Measurements from ENCODE around the gene ZSCAN1.

Gene ZSCAN1

GRCh38 chr19:58042495-58043340, 8.9 kb downstream of the ZSCAN1 start:
- no peak for DNase-seq

GRCh38 chr19:58044391-58044790, 10.6 kb downstream of the ZSCAN1 start:
- DNase-seq: no peak

- DNase-seq: peak; percentile 8
Observed at GRCh38 chr19:58044886-58045285, 11.1 kb downstream of the ZSCAN1 start.

- DNase-seq: no peak
Observed at GRCh38 chr19:58045411-58046050, 11.7 kb downstream of the ZSCAN1 start.

- no peak for DNase-seq
Observed at GRCh38 chr19:58046856-58047255, 13.0 kb downstream of the ZSCAN1 start.

- DNase-seq: no peak
Observed at GRCh38 chr19:58047672-58048071, 13.8 kb downstream of the ZSCAN1 start.

- DNase-seq: no peak
Observed at GRCh38 chr19:58052256-58052655, 18.4 kb downstream of the ZSCAN1 start.

GRCh38 chr19:58053480-58054156, 19.8 kb downstream of the ZSCAN1 start:
- no peak for DNase-seq

GRCh38 chr19:58054901-58055874, 21.4 kb downstream of the ZSCAN1 start:
- peak; percentile 91 for DNase-seq

GRCh38 chr19:58056261-58056660, 22.4 kb downstream of the ZSCAN1 start:
- DNase-seq: no peak

- no peak for DNase-seq
Observed at GRCh38 chr19:58056861-58057260, 23.0 kb downstream of the ZSCAN1 start.

GRCh38 chr19:58058467-58058866, 24.6 kb downstream of the ZSCAN1 start:
- no peak for DNase-seq

GRCh38 chr19:58059003-58059670, 25.3 kb downstream of the ZSCAN1 start, which contains the start of gene ZNF135:
Gene ZNF135 (plus strand): TSS chr19:58059282. CDS start chr19:58060003, 721 bp downstream.
- DNase-seq: no peak

- DNase-seq: no peak
Observed at GRCh38 chr19:58059671-58060078, 25.9 kb downstream of the ZSCAN1 start.

GRCh38 chr19:58060231-58060630, 26.4 kb downstream of the ZSCAN1 start:
- no peak for DNase-seq

- DNase-seq: no peak
Observed at GRCh38 chr19:58063712-58064111, 29.9 kb downstream of the ZSCAN1 start.

GRCh38 chr19:58067240-58067912, 33.6 kb downstream of the ZSCAN1 start:
- DNase-seq: no peak

GRCh38 chr19:58079792-58080191, 46.0 kb downstream of the ZSCAN1 start:
- no peak for DNase-seq

GRCh38 chr19:58083021-58083420, 49.2 kb downstream of the ZSCAN1 start:
- DNase-seq: no peak

GRCh38 chr19:58084596-58085347, 50.9 kb downstream of the ZSCAN1 start:
- DNase-seq: no peak
